MM.1S (cell line): Measurements from ENCODE around the gene FBXL19.

ENCODE experiments used
- EZH2 ChIP-seq: fragments of 300-600 bp; sonication (generic); optimal IDR thresholded peaks from 2 replicates; pipeline ENCODE3; 2017; ENCODE audit warnings: low read depth, mild to moderate bottlenecking, antibody characterized with exemption, low read length, mixed read lengths
- EZH2phosphoT487 ChIP-seq: fragments of 300-600 bp; sonication (generic); IDR thresholded peaks from 2 replicates; pipeline ENCODE4 v1.6.1; 2018; ENCODE audit warnings: antibody characterized with exemption, low read length
- TF ChIP-seq, protein P1 (sequence below): fragments of 300-600 bp; sonication (generic); IDR thresholded peaks from 2 replicates; pipeline ENCODE4 v1.5.1; 2016; ENCODE audit warnings: antibody characterized with exemption, low read length, mixed read lengths

DNA sequence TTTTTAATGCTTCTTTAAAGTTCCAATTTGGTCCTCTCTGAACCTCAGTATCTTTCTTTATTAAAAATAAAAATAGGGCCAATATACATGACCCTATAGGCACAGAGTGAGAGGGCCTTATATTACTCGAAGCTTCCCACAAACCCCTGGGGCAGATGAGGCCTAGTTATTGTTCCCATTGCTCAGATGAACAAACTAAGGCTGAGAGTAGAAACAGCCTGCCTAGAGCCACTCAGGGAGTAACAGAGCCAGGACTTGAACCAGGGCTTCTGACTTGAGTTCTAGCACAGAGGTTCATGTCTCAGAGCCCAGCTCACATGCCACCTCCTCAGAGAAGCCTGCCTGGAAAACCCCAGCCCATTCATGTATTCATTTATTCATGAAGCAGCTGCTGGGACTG is 37.2 kb upstream of the FBXL19 start:
- TF ChIP-seq EZH2phosphoT487 (no peak), EZH2 (no peak)
- TF ChIP-seq, protein P1, sequence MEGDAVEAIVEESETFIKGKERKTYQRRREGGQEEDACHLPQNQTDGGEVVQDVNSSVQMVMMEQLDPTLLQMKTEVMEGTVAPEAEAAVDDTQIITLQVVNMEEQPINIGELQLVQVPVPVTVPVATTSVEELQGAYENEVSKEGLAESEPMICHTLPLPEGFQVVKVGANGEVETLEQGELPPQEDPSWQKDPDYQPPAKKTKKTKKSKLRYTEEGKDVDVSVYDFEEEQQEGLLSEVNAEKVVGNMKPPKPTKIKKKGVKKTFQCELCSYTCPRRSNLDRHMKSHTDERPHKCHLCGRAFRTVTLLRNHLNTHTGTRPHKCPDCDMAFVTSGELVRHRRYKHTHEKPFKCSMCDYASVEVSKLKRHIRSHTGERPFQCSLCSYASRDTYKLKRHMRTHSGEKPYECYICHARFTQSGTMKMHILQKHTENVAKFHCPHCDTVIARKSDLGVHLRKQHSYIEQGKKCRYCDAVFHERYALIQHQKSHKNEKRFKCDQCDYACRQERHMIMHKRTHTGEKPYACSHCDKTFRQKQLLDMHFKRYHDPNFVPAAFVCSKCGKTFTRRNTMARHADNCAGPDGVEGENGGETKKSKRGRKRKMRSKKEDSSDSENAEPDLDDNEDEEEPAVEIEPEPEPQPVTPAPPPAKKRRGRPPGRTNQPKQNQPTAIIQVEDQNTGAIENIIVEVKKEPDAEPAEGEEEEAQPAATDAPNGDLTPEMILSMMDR, result no peak
